ENCODE data around the gene PDE6B. TPM values are rescaled to one million over a fixed set of nuclear protein-coding genes. Genes with fewer than 3 reads are reported as not detected.

Gene PDE6B
- total RNA-seq, 1 donor from 2014 or later: 0.83 TPM

DNA sequence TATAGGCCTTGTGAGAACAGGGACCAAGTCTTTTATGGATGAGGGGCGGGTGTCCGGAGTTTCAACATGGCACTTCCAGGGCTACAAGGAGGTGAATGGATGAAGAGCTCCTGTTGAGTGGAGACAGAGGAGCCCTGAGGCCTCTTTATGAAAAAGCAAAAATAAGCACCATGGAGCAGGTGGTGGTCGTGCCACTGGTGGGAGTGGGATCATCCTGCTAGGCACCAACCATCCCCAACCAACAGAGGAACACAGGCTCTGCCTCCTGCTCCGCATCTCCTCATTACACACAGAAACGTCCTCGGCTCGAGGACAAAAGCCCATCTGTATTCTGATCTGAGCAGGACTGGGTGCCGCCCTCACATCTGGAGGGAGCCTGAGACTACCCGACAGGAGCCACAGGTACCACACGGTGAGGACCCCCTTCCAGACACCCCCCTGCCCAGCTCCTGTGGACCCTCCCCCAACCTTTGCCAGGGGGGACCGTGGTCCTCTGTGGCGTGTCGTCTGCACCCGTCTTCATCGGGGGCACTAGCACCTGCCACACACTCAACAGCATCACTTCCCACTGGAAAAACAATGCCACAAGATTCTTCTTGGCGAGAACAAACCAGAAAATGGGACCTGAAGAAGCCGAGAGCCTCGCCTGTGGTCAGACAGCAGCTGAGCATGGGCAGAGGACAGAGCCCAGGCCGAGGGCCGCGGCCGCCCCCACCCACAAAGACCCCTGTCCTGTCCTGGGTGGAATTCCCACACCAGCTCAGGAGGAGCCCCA, 3.9 kb upstream of the PDE6B start:
- ATAC-seq (no peak), DNase-seq (ENCODE audit: low spot score) (no peak)

DNA sequence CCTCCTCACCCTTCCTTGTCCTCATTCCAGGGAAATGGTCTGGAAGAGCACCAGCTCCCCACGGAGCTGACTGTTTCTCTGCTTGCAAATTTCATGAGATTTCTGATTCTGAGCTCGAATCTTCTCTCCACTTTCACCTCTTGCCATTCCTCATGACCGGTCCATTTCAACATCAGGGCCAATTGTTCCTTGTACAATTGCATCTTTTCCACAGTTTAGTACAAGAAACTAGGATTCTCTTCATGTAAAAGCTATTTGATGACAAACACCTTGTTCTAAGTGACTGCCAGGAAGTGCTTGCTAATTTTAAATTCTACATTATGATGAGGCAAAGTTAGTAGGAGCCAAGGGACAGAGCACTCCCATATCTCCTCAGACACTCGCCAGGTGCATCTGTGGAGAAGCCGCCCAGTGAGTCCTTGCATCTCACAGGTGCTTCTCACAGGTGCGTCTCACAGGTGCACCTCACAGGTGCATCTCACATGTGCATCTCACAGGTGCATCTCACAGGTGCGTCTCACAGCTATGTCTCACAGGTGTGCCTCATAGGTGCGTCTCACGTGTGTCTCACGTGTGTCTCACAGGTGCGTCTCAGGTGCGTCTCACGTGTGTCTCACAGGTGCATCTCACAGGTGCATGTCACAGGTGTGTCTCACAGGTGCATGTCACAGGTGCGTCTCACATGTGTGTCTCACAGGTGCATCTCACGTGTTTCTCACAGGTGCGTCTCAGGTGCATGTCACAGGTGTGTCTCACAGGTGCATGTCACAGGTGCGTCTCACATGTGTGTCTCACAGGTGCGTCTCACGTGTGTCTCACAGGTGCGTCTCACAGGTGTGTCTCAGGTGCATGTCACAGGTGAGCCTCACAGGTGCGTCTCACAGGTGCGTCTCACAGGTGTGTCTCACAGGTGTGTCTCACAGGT, 3.0 kb upstream of the PDE6B start:
- DNase-seq (ENCODE audit: low spot score): no peak
- no peak for ATAC-seq

DNA sequence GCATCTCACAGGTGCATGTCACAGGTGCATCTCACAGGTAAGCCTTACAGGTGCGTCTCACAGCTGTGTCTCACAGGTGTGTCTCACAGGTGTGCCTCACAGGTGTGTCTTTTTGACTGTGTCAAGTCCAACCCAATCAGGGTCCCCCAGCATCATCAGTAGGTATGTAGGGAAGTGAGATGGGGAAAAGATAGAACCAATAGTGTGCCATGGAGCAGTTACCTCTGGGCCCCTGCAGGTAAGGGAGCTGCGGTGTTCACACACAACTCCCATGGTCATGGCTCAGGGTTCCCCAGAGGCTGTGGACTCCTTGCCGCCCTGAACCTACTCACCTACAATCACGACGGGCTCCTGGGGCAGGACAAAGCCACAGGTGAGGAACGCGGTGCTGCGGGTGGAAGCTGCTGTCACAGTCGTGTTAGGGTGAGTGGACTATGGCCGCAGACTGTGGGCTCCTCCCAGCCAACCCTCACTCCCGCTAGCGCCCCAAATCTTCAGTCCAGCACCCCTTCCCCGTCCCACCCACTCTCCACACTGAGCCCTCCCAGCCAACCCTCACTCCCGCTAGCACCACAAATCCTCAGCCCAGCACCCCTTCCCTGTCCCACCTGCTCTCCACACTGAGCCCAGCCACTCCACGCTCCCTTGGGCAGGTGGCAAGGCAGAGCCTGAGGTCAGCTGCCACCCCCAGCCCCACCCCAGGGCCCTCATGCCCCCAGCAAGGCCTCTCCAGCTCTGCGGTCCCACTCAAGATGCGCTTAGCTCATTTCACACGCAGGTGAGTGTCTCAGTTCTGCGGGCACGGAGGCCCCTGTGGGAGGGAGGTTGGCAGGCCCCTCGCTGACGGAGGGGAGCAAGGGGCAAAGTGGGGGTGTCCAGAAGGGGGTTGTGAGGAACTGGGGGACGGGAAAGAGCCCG, 2.1 kb upstream of the PDE6B start:
- ATAC-seq: no peak
- DNase-seq (ENCODE audit: low spot score): no peak

DNA sequence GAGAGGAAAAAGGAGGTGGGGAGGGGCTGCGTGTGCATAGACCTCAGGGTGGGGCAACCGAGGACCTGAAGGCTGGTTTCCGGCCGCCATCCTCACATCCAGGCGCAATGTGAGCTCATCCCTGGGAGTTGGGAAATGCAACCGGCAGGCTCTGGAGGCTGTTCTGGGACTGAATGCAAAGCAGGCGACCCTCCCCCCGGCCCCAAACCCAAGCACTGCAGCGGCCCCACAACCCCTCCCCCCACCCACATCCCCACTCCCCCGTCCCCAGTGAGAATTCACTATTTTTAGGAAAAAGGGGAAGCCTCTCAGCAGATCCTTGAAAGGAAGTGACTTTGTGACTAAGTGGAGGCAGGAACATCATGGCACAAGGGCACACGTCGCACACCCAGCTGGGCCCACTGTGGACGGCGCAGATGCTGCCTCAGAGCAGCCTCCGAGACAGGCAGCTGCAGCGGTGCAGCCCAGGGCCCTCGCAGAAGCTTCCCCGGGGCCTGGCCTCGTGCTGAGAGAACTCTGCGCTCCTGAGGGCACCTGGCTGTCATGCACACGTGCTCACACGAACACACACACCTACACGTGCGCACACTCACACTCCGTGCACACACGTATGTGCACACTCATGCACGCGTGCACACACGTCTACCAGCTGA, 1.3 kb upstream of the PDE6B start:
- DNase-seq (ENCODE audit: low spot score) (no peak), ATAC-seq (no peak)

DNA sequence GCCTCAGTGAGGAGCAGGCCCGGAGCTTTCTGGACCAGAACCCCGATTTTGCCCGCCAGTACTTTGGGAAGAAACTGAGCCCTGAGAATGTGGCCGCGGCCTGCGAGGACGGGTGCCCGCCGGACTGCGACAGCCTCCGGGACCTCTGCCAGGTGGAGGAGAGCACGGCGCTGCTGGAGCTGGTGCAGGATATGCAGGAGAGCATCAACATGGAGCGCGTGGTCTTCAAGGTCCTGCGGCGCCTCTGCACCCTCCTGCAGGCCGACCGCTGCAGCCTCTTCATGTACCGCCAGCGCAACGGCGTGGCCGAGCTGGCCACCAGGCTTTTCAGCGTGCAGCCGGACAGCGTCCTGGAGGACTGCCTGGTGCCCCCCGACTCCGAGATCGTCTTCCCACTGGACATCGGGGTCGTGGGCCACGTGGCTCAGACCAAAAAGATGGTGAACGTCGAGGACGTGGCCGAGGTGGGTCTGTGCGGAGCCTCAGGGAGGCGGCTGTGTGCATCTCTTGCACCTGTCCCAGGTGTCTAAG, 323 bp downstream of the PDE6B start:
- no peak for DNase-seq (ENCODE audit: low spot score)
- no peak for ATAC-seq

DNA sequence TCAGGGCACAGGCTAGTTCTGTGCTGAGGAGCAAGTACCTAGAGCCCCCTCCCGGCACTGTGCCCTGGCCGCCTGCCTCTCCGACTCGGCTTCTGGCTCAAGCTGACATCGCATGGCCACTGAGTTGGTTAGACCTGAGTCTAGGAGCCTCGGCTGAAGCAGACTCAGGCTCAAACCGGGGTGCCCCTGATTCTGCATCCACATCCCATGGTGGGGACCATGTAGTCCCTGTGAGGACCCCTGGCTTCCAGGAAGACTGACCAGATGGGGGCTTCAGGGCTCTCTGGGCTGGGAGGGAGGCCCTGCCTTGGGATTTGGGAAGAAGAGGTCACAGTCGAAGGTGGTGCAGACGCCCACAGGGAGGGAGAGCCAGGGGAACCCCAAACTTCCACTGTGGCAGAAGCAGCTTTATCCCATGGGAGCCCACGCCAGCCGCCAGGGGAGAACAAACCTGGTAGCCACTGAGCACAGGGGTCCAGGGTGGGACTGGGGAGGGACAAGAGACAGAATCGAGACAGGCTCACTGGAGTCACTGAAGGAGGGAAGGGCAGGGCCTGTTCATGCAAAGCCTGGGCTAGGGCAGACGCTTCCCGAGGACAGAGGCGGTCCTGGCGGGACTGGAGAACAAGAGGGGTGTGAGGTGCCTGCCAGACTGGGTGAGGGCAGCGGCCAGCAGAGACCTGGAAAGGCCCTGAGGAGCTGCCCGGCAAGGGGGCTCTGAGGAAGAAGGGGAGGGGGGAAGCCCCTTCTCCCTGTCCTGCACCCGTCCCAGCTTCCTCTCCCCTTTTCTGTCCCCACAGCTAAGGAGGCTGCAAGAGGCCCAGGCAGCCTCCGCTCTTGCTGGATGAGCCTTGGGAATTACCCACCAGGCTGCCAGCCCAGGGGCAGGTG, 1.1 kb downstream of the PDE6B start:
- ATAC-seq (no peak), DNase-seq (ENCODE audit: low spot score) (no peak)

DNA sequence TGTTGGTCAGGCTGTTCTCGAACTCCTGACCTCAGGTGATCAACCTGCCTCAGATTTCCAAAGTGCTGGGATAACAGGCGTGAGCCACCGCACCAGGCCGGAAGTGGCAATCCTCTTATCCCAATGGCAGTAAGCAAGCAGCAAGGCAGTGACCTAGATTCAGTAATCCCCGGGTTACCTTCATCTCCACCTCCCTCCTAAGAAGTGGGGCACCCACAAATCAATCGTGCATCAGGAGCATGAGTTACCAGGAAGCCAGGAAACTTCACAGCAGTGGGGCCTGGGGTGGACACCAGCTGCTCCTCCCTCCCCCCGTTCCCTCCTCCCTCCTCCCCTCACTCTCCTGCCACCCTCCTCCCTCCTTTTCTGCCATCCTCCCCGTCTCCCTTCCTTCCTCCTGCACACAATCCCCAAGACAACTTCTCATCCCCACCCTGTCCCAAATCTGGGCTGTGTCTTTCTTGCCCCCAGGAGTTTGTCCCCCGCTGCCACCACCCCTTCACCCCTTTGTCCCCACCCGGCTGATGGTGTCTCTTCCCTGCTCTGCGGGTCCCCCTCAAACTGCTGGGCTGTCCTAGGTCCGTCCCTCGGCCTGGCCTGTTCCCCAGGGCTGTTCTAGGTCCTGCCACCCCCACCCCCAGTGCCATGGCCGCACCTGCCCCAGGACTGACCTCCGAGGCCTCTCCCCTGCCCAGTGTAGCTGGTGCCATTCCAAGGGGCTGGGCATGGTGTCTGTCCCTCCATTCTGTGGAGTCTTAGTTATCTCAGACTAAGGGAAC, 2.2 kb downstream of the PDE6B start:
- DNase-seq (ENCODE audit: low spot score): no peak
- ATAC-seq: no peak

DNA sequence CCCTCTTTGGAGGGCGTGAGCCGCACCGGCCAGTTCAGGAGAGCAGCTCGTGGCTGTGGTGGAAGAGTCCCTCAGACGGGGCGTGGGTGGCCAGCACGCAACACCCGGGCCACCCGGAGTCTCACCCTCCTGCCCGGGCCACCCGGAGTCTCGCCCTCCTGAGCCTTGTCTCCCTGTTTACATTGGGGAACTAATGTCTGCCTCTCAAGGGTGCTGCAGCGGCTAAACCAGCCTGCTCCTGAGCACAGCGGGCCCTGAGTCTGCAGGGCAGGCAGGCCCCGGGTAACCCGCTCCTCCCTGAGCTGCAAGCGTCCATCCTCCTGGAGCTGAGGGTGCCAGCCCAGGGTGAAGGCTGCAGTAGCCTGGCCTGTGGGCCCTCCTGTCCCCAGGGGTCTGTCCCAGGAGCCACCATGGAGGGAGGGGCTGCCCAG, 3.0 kb downstream of the PDE6B start:
- DNase-seq (ENCODE audit: low spot score) (no peak), ATAC-seq (no peak)

DNA sequence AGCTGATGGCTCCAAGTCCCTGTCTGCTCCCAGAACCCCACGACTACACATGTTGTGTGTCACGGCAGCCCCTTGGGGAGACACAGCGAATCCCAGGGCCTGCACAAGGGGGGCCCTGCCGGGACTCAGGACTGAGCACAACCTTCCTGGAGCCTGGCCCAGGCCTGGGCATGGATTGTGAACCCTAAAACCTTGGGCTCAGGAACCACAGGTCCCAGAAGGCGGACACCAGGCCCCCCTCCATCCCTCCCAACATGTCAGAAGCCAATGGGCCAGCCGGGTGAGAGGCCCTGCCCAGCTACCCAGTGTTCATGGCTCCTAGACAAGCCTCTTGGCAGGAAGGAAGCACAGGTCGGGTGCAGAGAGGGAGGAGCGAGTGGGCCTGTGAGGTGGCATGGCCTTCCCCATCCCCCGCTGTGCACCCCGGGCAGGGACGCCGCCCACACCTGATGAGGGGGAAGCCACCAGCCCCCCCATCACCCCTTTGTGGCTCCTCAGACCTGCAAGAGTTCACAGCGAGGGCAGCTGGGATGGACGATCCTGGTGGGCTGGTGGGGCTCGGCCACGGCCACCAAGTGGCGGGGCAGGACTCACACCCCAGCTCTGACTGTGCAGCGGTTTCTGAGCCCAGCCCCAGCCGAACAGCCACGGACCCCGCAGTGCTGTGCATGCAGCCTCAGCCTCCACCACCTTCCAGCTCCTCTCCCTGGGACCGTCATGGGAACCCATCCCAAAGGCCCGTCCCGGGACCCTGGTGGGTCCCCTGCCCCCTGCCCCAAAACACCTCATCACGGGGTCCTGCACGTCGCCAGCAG, 3.7 kb downstream of the PDE6B start:
- no peak for ATAC-seq
- DNase-seq (ENCODE audit: low spot score): no peak

DNA sequence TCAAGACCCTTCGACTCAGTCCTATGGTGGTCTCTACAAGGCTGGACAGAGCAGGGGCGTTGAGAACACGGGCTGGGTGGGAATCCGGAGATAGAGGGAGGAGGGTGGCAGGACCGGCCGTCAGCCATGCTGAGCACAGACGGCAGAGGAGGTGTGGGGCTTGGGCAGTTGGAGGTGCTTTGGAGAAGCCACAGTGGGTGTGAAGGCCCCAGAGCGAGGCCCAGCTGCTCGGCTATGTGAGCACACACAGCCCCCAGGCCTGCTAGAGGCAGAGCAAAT, 4.2 kb downstream of the PDE6B start:
- ATAC-seq (no peak), DNase-seq (ENCODE audit: low spot score) (no peak)

DNA sequence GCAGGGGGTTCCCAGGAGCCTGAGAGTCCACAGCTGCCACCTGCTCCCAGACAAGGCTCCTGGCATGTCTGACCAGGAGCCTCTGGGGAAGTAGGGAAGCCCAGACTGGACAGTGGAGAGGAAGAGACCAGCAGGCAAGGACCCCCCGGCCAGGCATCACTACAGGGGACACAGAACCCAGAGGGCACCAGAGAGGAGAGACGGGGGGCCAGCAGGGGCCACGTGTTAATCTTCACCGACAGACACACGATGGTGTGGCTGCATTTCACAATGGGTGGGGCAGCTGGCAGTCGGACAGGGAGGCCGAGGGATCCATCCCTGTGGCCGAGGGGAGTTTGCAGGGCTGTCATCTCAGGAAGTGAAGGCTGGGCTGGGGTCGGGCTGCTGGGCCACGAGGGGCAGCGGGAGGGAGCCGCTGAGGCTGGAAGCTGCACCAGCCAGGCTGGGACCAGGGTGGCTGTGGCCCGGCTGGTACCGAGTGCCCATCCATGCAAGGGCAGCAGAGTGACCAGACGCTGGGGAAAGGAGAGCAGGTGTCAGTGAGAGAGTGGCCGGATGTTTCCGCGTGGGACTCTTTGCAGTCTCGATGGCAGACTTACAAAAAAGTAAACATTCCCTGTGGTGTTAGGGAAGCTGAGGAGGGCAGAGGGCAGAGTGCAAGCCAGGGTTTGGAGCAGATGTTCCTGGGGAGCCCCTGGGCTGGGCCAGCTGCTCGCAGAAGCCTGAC, 4.7 kb downstream of the PDE6B start:
- DNase-seq (ENCODE audit: low spot score) (no peak), ATAC-seq (no peak)

DNA sequence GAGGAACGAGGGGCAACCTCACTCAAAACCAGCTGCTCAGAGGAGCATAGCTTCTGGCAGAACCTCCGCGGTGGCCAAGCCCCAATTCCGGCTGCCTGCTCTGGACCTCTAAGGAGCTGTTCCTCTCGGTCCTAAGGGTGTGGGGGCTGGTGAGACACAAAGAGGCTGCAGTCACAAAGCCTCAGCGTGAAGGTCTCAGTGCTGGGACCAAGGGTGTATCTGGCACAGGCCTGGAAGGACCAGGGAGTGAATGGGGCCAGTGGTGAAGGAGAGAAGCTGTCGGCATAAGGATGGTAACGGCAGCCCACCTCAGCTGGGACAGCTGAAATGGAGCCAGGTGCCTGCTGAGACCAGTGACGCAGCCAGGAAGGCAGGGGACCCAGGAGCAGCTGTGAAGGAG, 5.3 kb downstream of the PDE6B start:
- no peak for DNase-seq (ENCODE audit: low spot score)
- no peak for ATAC-seq

DNA sequence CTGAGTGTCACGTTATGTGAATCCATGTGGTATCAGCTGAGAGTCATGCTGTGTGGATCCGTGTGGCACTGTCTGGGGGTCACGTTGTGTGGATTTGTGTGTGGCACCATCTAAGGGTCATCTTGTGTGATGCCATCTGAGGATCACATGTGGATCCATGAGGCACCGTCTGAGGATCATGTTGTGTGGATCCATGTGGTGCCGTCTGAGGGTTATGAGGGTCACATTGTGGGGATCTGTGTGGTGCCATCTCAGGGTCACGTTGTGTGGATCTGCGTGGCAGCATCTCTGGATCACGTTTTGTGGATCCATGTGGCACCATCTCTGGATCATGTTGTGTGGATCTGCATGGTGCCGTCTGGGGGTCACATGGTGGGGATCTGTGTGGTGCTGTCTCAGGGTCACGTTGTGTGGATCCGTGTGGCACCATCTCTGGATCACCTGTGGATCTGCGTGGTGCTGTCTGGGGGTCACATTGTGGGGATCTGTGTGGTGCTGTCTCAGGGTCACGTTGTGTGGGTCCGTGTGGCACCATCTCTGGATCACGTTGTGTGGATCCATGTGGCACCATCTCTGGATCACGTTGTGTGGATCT, 6.9 kb downstream of the PDE6B start:
- no peak for ATAC-seq
- DNase-seq (ENCODE audit: low spot score): no peak

DNA sequence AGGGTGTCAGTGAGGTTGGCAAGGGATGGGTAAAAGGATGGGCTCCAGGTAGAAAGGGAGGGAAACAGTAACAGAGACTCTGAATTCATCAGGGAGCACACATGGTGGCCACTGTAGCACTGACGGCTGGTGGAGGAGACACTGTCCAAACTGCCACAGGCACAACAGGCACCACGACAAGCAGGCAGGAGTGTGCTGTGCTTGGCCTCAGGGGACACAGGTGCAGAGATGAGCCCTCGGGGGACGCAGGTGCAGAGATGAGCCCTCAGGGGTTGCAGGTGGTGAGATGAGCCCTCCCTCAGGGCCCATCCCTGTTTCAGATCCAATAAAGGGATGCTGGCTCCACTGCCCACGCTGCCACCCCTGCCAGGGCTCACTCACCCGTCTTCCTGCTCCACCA, 7.6 kb downstream of the PDE6B start:
- ATAC-seq (no peak), DNase-seq (ENCODE audit: low spot score) (no peak)

DNA sequence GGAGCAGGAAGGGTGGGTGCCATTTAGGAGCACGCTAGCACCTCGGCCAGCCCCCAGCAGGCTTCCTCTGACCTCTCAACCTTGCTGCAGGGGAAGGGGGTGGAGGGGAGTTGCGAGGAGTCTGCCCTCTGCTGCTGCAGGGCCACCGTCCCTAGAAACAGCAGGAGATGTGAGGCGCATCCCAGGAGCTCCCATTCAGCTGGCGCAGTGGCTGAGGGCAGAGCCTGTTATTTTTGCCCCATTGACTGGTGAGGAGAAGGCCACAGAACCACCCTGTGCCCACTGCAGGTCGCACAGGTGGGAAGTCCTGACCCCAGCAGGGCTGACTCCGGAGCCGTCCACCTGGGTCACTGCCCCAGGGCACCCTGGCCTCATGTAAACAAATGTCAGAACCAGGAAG, 8.0 kb downstream of the PDE6B start:
- DNase-seq (ENCODE audit: low spot score) (no peak), ATAC-seq (no peak)

DNA sequence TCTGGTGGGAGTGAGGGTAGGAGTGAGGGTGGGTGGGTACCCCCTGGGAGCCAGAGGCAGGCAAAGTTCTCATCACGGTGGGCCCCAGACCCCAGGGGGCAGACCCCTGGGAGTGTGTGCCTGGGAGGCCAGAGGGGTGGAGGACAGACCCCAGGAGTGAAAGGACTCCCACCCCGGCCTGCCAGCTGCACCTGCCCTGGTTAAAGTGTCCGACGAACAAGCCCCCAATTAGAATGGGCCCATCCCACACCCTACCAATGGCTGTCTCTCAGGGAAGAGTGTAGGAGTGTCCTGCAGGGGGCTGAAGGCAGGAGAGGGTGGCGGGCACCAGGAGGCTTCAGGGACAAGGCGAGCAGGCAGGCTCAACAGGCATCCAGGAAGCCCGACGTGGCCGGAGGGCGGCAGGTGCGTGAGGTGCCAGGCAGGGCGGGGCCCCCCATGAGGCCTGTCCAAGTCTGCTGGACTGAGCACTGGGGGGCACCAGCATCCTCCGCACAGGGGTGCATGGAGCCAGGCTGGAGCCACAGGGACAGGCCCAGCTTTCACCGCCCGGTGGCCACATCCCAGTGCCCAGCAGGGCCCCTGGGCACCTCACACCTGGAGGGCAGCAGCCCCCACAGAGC, 8.7 kb downstream of the PDE6B start:
- DNase-seq (ENCODE audit: low spot score) (no peak), ATAC-seq (no peak)

Measured in left lobe of liver (tissue), 2 donors.